Lower lobe of right lung (tissue), 2 donors: Measurements from ENCODE around the gene GAS6. TPM values are rescaled to one million over a fixed set of nuclear protein-coding genes. Genes with fewer than 3 reads are reported as not detected.

ENCODE experiments used
- ATAC-seq, 2 donors: fragments of 200-7000 bp; cut with Tn5 transposase; one replicate each; pipeline ENCODE4 v1.9.1; 2020 to 2022; ENCODE audit warnings: mild to moderate bottlenecking in 2 of 2, moderate library complexity in 2 of 2
- DNase-seq: peaks from one replicate; pipeline ENCODE4 v3.0.0-alpha.2; 2020
- H3K27ac ChIP-seq: fragments of 200-600 bp; one replicate; pipeline ENCODE4 v1.8.0; 2022
- H3K27me3 ChIP-seq: fragments of 200-600 bp; one replicate; pipeline ENCODE4 v1.8.0; 2022; ENCODE audit warnings: low read depth
- H3K36me3 ChIP-seq: fragments of 200-600 bp; one replicate; pipeline ENCODE4 v1.8.0; 2022; ENCODE audit warnings: mild to moderate bottlenecking
- H3K4me1 ChIP-seq: fragments of 200-600 bp; one replicate; pipeline ENCODE4 v1.8.0; 2022
- H3K4me3 ChIP-seq: fragments of 200-600 bp; one replicate; pipeline ENCODE4 v1.8.0; 2022; ENCODE audit warnings: mild to moderate bottlenecking
- H3K9me3 ChIP-seq: fragments of 200-600 bp; one replicate; pipeline ENCODE4 v1.8.0; 2022
- CTCF ChIP-seq: fragments of 200-600 bp; IDR thresholded peaks from one replicate; pipeline ENCODE4 v1.8.0; 2022; ENCODE audit warnings: antibody characterized with exemption, mild to moderate bottlenecking
- intact Hi-C: fragments of 100-400 bp; cut with DNase I; formaldehyde crosslinking; loops from one replicate; pipeline ENCODE4 v1.11.0; 2022
- total RNA-seq: library from RNA; stranded (reverse); fragmentation: NEBNext Ultra II Directional; extraction: Animal tissue kit (Norgen Biotek cat#: 25700); gene quantifications from one replicate; pipeline ENCODE4 v1.2.1, GENCODE V29; 2021
- donor health status: DM: no; HTN: yes; CAD: no; lungs with severe emphysema.

Gene GAS6
- total RNA-seq, 1 donor from 2014 or later: 111 TPM

GRCh38 chr13:113897161-113897560 is 33.3 kb upstream of the GAS6 start:
- intact Hi-C loops: no loop called here
- ATAC-seq: peak; percentile 57 to 82
- Histone ChIP-seq H3K4me3 (no peak overlapping the region), H3K27ac (peak overlapping the region; percentile 27), H3K9me3 (no peaks in the 10 kb centered on the region), H3K4me1 (peaks cover 14% of the 10 kb centered on the region), H3K36me3 (no peaks in the 10 kb centered on the region), H3K27me3 (peaks cover 7% of the 10 kb centered on the region)
- no peak for TF ChIP-seq CTCF
- no peak for DNase-seq

- no peak overlapping the region for H3K4me3 ChIP-seq
Observed at GRCh38 chr13:113895436-113895835, 31.6 kb upstream of the GAS6 start.

GRCh38 chr13:113890774-113891480 is 27.1 kb upstream of the GAS6 start:
- H3K4me3 ChIP-seq: no peak overlapping the region
- DNase-seq (no peak), ATAC-seq (no peak)
- no peaks in the 10 kb centered on the region for H3K36me3 ChIP-seq
- H3K4me1 ChIP-seq: no peaks in the 10 kb centered on the region
- no peak for TF ChIP-seq CTCF
- H3K27ac ChIP-seq: no peak overlapping the region
- H3K9me3 ChIP-seq: no peaks in the 10 kb centered on the region
- intact Hi-C loops: no loop called here
- no peaks in the 10 kb centered on the region for H3K27me3 ChIP-seq

More at GRCh38 chr13:113895436-113895835, 31.6 kb upstream of the GAS6 start:
- peaks cover 14% of the 10 kb centered on the region for H3K4me1 ChIP-seq
- H3K9me3 ChIP-seq: no peaks in the 10 kb centered on the region
- no peaks in the 10 kb centered on the region for H3K36me3 ChIP-seq
- peaks cover 7% of the 10 kb centered on the region for H3K27me3 ChIP-seq
- no peak for DNase-seq
- no peak for TF ChIP-seq CTCF
- no peak for ATAC-seq
- intact Hi-C loops: no loop called here
- no peak overlapping the region for H3K27ac ChIP-seq

GRCh38 chr13:113889467-113889866 is 25.6 kb upstream of the GAS6 start:
- no peaks in the 10 kb centered on the region for H3K27me3 ChIP-seq
- ATAC-seq: no peak
- no peaks in the 10 kb centered on the region for H3K9me3 ChIP-seq
- H3K36me3 ChIP-seq: no peaks in the 10 kb centered on the region
- no peak overlapping the region for H3K4me3 ChIP-seq
- intact Hi-C loops: no loop called here
- H3K4me1 ChIP-seq: no peaks in the 10 kb centered on the region
- no peak overlapping the region for H3K27ac ChIP-seq
- no peak for TF ChIP-seq CTCF
- no peak for DNase-seq

GRCh38 chr13:113888701-113889330 is 24.9 kb upstream of the GAS6 start:
- intact Hi-C loops: no loop called here
- Histone ChIP-seq H3K4me1 (no peaks in the 10 kb centered on the region), H3K4me3 (no peak overlapping the region), H3K27me3 (no peaks in the 10 kb centered on the region), H3K27ac (no peak overlapping the region), H3K9me3 (no peaks in the 10 kb centered on the region), H3K36me3 (no peaks in the 10 kb centered on the region)
- DNase-seq (no peak), ATAC-seq (no peak)
- TF ChIP-seq CTCF: no peak
